ENCODE data around the gene MCRIP1. TPM values are rescaled to one million over a fixed set of nuclear protein-coding genes. Genes with fewer than 3 reads are reported as not detected.

Gene MCRIP1, protein sequence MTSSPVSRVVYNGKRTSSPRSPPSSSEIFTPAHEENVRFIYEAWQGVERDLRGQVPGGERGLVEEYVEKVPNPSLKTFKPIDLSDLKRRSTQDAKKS
- 122 and 125 TPM in 2 replicates for total RNA-seq

DNA sequence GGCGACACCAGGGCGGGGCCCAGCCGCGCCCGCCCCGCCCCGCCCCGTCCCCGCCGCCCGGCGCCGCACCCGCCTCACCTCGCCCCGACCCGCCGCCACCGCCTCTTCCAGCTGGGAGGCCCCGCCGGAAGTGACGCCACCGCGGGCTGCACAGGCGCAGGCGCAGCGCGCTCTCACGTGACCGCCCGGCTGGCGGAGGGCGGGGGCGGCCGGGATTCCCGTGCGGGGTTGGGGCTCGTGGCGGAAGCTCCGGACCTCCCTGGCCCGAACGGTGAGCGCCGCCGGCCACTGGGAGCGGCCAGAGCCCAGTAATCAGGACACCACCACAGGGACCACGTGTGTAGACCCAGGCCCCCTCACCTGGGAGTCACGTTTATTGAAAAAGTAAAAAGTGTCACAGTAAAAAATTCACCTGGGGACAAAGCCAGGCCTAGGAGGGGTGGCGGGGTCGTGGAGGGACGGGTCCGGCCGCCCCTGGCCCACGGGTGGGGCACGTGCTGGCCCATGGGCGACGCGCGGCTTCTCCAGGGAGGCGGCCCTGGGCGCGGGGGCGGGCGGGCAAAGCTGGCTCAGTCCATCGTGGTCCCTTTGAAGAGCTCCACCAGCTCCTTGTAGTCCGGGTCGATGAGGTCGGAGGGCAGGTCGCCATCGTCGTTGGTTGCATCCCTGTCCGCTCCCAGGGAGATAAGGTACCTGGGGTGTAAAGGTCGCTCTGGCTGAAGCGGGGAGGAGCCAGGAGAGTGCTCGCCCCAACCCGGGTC lies at the start of gene MCRIP1:
MCRIP1 (minus strand) TSS at position 132 of the 761 bp plus-strand sequence. CDS start 8,785 bp downstream, outside the sequence.

DNA sequence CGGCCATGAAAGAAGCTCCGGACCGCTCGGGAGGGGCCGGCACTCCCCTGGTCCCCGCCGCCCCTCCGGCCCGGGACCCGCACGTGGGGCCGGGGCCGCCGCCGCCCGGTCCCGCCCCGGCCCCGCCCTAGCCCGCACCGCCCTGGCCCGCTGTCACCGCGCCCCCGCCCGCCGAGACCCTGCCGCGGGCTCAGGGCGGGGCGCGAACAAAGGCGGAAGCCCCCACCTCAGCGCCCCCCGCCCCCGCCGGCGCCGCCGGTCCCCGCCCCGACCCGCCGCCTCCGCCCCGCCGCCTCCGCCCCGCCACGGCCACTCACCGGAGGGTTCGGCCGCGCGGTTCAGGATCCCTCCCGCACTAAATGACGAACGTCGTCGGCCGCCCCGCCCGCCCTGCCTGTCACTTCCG lies 37.9 kb upstream of the MCRIP1 start, which contains the start of gene ARHGDIA:
ARHGDIA (minus strand) TSS at position 357 of the 406 bp plus-strand sequence. CDS start 1,407 bp downstream, outside the sequence.

DNA sequence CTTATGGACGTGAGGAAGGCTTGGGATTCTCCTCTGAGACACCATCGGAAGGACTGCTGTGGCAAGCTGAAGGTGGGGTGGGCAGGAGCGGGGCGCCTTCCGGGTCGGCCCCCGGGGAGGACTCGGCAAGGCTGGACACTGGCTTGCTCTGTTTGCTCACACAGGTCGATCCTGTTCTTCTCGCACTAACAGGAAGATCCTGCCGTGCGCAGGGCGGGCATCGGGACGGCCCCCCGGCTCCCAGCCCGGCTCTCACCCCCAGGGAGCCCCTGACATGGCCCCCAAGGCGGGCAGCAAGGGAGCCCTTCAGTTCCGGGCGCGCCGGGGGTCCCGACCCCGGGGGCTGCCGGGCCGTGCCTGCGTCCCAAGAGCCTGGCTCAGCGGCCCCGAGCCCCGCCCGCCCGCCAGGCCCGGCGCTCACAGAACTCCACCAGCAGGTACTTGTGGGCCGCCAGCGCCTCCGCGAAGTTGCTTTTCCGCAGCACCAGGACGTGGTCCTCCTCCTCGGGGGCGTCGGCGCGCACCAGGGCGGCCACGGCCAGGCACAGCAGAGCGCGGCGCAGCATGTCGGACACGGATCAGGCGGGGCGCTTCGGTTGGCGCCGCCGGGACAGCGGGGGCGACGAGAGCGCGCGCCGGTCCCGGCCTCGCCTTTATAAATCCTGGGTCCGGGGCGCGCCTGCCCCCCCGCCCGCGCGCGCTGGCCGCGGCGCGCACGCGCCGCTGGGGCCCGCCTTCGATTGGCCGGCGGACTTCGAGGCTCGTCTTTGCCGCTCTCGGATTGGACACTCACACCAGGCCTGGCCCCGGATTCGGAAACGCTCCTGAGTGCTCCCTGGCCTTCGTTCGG lies 27.0 kb upstream of the MCRIP1 start, which contains the start of gene P4HB:
P4HB (minus strand) TSS at position 630 of the 850 bp plus-strand sequence; CDS start at position 566, 64 bp downstream.

DNA sequence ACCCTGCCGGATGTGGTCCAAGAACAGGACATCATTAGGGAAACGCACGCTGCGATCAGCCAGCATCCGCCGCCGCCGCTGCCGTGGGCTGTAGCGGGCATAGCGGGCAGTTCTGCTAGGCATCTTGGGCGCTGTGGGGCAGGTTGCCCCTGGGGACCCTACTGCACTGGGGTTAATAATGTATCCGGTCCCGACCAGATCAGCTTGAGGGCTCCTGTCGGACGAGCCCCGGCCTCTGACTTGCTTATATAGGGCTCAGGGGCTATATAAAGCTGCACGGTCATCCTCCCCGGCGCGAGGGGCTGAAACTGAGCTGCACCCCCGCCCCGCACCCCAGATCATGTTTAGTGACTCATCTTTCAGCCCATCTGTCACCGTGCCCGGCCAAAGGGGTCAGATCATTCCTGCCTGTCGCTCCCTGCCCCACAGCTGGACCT lies 1.8 kb upstream of the MCRIP1 start, which contains the start of gene PPP1R27:
PPP1R27 (minus strand) TSS at position 220 of the 437 bp plus-strand sequence; CDS start at position 123, 97 bp downstream.

DNA sequence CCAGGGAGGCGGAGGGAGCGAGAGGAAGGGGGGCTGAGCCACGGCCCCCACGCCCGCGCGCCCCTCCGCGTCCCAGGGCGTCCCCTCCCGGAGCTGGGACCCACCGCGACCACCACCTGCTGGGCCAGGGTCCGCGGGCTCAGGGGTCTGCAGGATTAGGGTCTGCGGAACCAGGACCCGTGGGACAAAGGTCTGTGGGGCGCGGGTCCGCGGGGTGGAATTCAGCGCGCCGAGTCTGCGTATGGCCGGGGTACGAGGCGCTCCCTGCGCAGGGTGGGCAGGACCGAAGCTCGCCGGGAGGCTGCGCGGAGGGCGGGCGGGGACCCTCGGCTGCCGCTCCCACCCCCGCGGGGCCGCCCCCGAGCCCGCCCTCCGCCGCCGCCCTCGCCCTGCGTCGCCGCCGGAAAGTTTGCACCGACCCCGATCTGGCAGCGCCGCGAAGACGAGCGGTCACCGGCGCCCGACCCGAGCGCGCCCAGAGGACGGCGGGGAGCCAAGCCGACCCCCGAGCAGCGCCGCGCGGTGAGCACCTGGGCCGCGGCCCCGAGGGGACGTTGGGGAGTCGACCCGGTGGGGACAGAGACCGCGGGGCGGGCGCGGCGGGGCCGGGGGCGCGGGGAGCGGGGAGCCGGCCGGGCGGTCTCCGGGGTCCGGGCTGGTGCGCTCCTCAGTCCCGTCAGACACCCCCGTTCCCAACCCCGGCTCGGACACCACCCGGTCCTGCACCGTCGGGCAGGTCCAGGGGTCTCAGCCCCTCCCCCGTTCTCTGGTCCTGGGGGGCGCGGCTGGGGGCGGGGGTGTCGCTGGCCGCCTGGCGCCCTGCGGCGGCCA lies 29.1 kb downstream of the MCRIP1 start, which contains the start of gene GCGR:
GCGR (plus strand) TSS at position 423 of the 831 bp plus-strand sequence. CDS start 4,869 bp downstream, outside the sequence.

Other genes starting within 250 kb of the MCRIP1 start
- 91.2 and 127 TPM in 2 replicates for gene NPLOC4, start 196.2 kb downstream of the MCRIP1 start, total RNA-seq
- 3.6 TPM in 2 replicates for gene TSPAN10, start 196.1 kb downstream of the MCRIP1 start, total RNA-seq
- not detected in 2 replicates for gene PDE6G, start 176.7 kb downstream of the MCRIP1 start, total RNA-seq
- gene OXLD1, start 166.7 kb downstream of the MCRIP1 start, total RNA-seq, result 21.6 and 23.7 TPM in 2 replicates
- gene CCDC137, start 166.6 kb downstream of the MCRIP1 start, total RNA-seq, result 5.4 and 6.8 TPM in 2 replicates
- gene ARL16, start 149.5 kb downstream of the MCRIP1 start, total RNA-seq, result 17.1 and 18.2 TPM in 2 replicates
- 75.7 and 112 TPM in 2 replicates for gene HGS, start 149.3 kb downstream of the MCRIP1 start, total RNA-seq
- gene MRPL12, start 129.9 kb downstream of the MCRIP1 start, total RNA-seq, result 7.2 and 10.0 TPM in 2 replicates
- 5.5 and 8.6 TPM in 2 replicates for gene SLC25A10, start 121.0 kb downstream of the MCRIP1 start, total RNA-seq
- not detected in 2 replicates for gene GCGR, start 29.1 kb downstream of the MCRIP1 start, total RNA-seq
- not detected in 2 replicates for gene PPP1R27, start 1.8 kb upstream of the MCRIP1 start, total RNA-seq
- 3,676 and 4,428 TPM in 2 replicates for gene P4HB, start 27.2 kb upstream of the MCRIP1 start, total RNA-seq
- gene ARHGDIA, start 38.0 kb upstream of the MCRIP1 start, total RNA-seq, result 216 and 298 TPM in 2 replicates
- 64.1 and 80.7 TPM in 2 replicates for gene ALYREF, start 58.3 kb upstream of the MCRIP1 start, total RNA-seq
- 106 TPM in 2 replicates for gene ANAPC11, start 58.4 kb upstream of the MCRIP1 start, total RNA-seq
- gene NPB, start 68.9 kb upstream of the MCRIP1 start, total RNA-seq, result 0.39 and 0.92 TPM in 2 replicates
- 29.5 and 50.7 TPM in 2 replicates for gene PCYT2, start 78.1 kb upstream of the MCRIP1 start, total RNA-seq
- 12.8 and 20.4 TPM in 2 replicates for gene SIRT7, start 84.9 kb upstream of the MCRIP1 start, total RNA-seq
- 21.5 and 38.8 TPM in 2 replicates for gene MAFG, start 94.4 kb upstream of the MCRIP1 start, total RNA-seq
- gene PYCR1, start 104.0 kb upstream of the MCRIP1 start, total RNA-seq, result 140 and 202 TPM in 2 replicates
- not detected in 2 replicates for gene MYADML2, start 113.9 kb upstream of the MCRIP1 start, total RNA-seq
- 0.13 TPM in 1 of 2 replicates, not detected in the other for gene NOTUM, start 127.9 kb upstream of the MCRIP1 start, total RNA-seq
- gene ASPSCR1, start 144.3 kb upstream of the MCRIP1 start, total RNA-seq, result 19.7 and 31.8 TPM in 2 replicates
- gene CENPX, start 189.6 kb upstream of the MCRIP1 start, total RNA-seq, result 10.2 and 12.8 TPM in 2 replicates
- gene LRRC45, start 190.0 kb upstream of the MCRIP1 start, total RNA-seq, result 8.5 and 10.1 TPM in 2 replicates
- 4.6 and 11.7 TPM in 2 replicates for gene RAC3, start 198.4 kb upstream of the MCRIP1 start, total RNA-seq
- gene DCXR, start 204.4 kb upstream of the MCRIP1 start, total RNA-seq, result 25.3 and 37.0 TPM in 2 replicates
- gene RFNG, start 218.5 kb upstream of the MCRIP1 start, total RNA-seq, result 54.0 and 89.8 TPM in 2 replicates
- gene GPS1, start 218.6 kb upstream of the MCRIP1 start, total RNA-seq, result 75.1 and 103 TPM in 2 replicates
- gene DUS1L, start 232.5 kb upstream of the MCRIP1 start, total RNA-seq, result 38.6 and 57.9 TPM in 2 replicates